Cardiac muscle cell (in vitro differentiated cells and primary cell): ENCODE measurements around the gene SNRNP40. TPM values are rescaled to one million over a fixed set of nuclear protein-coding genes. Genes with fewer than 3 reads are reported as not detected.
"Not testable (repeated sequence)": the region's sequence is repeated elsewhere in the genome, so short reads cannot be mapped to it uniquely, and the experiment has no call there.

Experiments
- DNase-seq, 2 donors: peaks; one replicate each; pipeline versions ENCODE4 v3.0.0 to v3.0.0-alpha.2; 2010 to 2017; ENCODE audit warnings: low read depth in 1 of 2, low spot score in 1 of 2
- H3K27ac ChIP-seq: fragments of 200-600 bp; sonication (generic); 2 replicates; pipeline ENCODE4 v1.5.1; 2016
- H3K27me3 ChIP-seq: fragments of 200-600 bp; sonication (generic); 2 replicates; pipeline ENCODE4 v1.6.0; 2016; ENCODE audit warnings: control low read depth
- H3K36me3 ChIP-seq: fragments of 200-600 bp; sonication (generic); 2 replicates; pipeline ENCODE4 v1.5.1; 2016; ENCODE audit warnings: control low read depth
- H3K4me1 ChIP-seq: fragments of 200-600 bp; sonication (generic); 2 replicates; pipeline ENCODE4 v1.8.1; 2017; ENCODE audit warnings: low read depth, mild to moderate bottlenecking, mixed run types
- H3K4me3 ChIP-seq: fragments of 200-600 bp; sonication (generic); 2 replicates; pipeline ENCODE4 v1.5.1; 2016; ENCODE audit warnings: mild to moderate bottlenecking
- H3K9me3 ChIP-seq: fragments of 200-600 bp; sonication (generic); 2 replicates; pipeline ENCODE4 v1.5.1; 2017; ENCODE audit warnings: low read depth, mild to moderate bottlenecking, control low read depth
- polyA plus RNA-seq: library from polyadenylated mRNA; unstranded; fragments of >200 nt; fragmentation: Nextera tagmentation; extraction: Ambion mirVana; gene quantifications from 2 replicates; pipeline ENCODE4 v1.2.1, GENCODE V29; 2016
- total RNA-seq: library from RNA; depleted of rRNA; stranded (reverse); fragments of >200 nt; gene quantifications from 2 replicates; pipeline ENCODE4 v1.2.3, GENCODE V29; 2016
- TF ChIP-seq, protein P1 (sequence below): IDR thresholded peaks from 2 replicates; pipeline ENCODE4 v1.5.1; 2012; ENCODE audit warnings: low read depth, mild to moderate bottlenecking, low read length

Gene SNRNP40
- total and polyA plus RNA-seq, 2 experiments from 2014 or later = 39.5 to 69.5 TPM

DNA sequence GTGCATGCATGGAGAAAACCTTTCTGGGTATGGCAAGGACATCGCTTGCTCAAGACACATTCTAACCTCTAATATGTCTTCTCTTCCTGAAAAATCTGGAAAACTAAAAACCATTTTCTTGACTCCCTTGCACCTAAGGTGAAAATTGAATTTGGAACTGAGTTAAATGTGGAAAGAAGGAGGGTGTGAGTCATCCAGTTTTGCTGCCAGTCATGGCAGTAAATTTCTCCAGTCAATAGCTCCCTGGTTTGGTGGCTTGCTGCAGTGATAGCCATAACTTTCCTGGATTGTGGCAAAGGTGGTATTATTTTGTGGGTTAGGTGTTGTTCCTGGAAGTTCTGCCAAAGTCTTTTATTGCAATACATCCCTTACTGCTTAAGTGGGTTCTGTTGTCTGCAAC, 2.8 kb upstream of the SNRNP40 start:
- DNase-seq = peak in 1 of 2 donors; percentile 2
- Histone ChIP-seq H3K9me3 (no peaks in the 10 kb centered on the region), H3K4me3 (no peak overlapping the region), H3K4me1 (peaks cover 6% of the 10 kb centered on the region), H3K27me3 (no peaks in the 10 kb centered on the region), H3K27ac (no peak overlapping the region), H3K36me3 (no peaks in the 10 kb centered on the region)
- TF ChIP-seq, protein P1, sequence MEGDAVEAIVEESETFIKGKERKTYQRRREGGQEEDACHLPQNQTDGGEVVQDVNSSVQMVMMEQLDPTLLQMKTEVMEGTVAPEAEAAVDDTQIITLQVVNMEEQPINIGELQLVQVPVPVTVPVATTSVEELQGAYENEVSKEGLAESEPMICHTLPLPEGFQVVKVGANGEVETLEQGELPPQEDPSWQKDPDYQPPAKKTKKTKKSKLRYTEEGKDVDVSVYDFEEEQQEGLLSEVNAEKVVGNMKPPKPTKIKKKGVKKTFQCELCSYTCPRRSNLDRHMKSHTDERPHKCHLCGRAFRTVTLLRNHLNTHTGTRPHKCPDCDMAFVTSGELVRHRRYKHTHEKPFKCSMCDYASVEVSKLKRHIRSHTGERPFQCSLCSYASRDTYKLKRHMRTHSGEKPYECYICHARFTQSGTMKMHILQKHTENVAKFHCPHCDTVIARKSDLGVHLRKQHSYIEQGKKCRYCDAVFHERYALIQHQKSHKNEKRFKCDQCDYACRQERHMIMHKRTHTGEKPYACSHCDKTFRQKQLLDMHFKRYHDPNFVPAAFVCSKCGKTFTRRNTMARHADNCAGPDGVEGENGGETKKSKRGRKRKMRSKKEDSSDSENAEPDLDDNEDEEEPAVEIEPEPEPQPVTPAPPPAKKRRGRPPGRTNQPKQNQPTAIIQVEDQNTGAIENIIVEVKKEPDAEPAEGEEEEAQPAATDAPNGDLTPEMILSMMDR = no peak

DNA sequence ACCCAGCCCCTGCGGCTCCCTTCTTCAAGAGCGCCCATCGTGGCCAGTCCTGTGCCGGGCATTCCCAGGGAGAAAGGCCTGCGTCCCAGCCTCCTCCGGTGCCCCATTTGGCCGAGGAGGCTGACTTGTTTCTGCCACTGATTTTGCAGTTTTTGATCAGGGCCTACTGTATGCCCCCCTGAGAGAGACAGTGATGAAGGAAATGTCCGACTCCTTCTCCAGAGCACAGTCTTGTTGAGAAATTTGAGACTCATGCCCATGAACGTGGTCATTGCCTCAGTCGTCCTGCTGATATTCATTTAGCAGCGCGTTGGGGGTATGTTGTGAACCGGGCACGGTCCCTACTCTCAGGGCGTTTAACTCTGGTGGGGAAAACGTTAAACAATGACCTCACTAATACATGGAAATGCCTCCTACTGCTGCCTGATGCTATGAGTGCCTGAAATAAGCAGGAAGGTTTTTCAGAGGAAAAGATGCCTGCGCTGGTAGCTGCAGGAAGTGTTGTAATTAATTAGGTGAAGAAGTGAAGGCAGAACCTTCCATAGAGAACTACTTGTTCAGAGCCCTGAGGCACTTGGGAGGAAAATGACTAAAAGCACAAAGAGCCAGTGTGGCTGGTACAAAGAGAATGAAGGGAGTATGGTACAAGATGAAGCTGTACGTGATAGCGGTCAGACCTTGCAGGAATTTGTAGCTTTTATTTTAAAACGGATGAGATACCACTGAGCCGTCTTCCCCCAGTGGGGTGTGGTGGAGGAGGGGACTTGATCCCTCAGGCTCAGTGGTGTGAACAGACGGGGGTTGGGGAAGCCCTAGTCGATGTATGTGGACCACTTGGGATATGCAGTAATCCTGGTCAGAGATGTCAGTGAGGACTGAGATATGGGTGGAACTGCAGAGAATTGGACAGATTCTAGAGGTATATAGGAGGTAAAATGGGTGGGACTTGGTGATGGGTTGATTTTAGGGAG, 974 bp upstream of the SNRNP40 start:
- no peaks in the 10 kb centered on the region for H3K9me3 ChIP-seq
- peaks cover 6% of the 10 kb centered on the region for H3K4me1 ChIP-seq
- H3K4me3 ChIP-seq = peak overlapping the region; percentile 99
- peak; percentile 14 to 30 for DNase-seq
- H3K36me3 ChIP-seq = peaks cover 7% of the 10 kb centered on the region
- TF ChIP-seq, protein P1 = no peak
- H3K27ac ChIP-seq = peak overlapping the region; percentile 95
- H3K27me3 ChIP-seq = no peaks in the 10 kb centered on the region

GRCh38 chr1:31295874-31296485, 608 bp downstream of the SNRNP40 start:
- peak overlapping the region; percentile 99 for H3K4me3 ChIP-seq
- peaks cover 6% of the 10 kb centered on the region for H3K4me1 ChIP-seq
- H3K9me3 ChIP-seq = no peaks in the 10 kb centered on the region
- H3K27ac ChIP-seq = peak overlapping the region; percentile 94
- DNase-seq = no peak
- H3K36me3 ChIP-seq = peaks cover 14% of the 10 kb centered on the region
- H3K27me3 ChIP-seq = no peaks in the 10 kb centered on the region
- TF ChIP-seq, protein P1 = no peak

- TF ChIP-seq, protein P1 = no peak
- Histone ChIP-seq H3K27ac (no peak overlapping the region), H3K9me3 (no peaks in the 10 kb centered on the region)
These were observed 7.6 kb downstream of the SNRNP40 start for GRCh38 chr1:31289021-31289420.

GRCh38 chr1:31287791-31288190, 8.8 kb downstream of the SNRNP40 start:
- DNase-seq, H3K4me3 ChIP-seq, H3K27ac ChIP-seq, H3K27me3 ChIP-seq, H3K4me1 ChIP-seq, H3K9me3 ChIP-seq: not testable (repeated sequence)
- H3K36me3 ChIP-seq = peaks cover 38% of the 10 kb centered on the region

More at GRCh38 chr1:31289021-31289420, 7.6 kb downstream of the SNRNP40 start:
- Histone ChIP-seq H3K4me3 (no peak overlapping the region), H3K36me3 (peaks cover 42% of the 10 kb centered on the region), H3K27me3 (no peaks in the 10 kb centered on the region), H3K4me1 (no peaks in the 10 kb centered on the region)
- no peak for DNase-seq

GRCh38 chr1:31282426-31282825, 14.2 kb downstream of the SNRNP40 start:
- not testable (repeated sequence) for H3K27ac ChIP-seq, H3K4me1 ChIP-seq
- peaks cover 42% of the 10 kb centered on the region for H3K36me3 ChIP-seq

More at GRCh38 chr1:31282426-31282825, 14.2 kb downstream of the SNRNP40 start:
- not testable (repeated sequence) for DNase-seq, H3K27me3 ChIP-seq, H3K4me3 ChIP-seq, H3K9me3 ChIP-seq
